ENCODE measurements around the gene TAF8.

The TAF8 gene

GRCh38 chr6:42010909-42011308, 39.4 kb upstream of the TAF8 start:
- no peak for DNase-seq (ENCODE audit: low read depth)
- TF ChIP-seq CTCF (conservative IDR thresholded peaks at IDR 0.05; ENCODE audit: control insufficient read depth, insufficient read depth, low read depth, low read length) = no peak
- no peak overlapping the region for H3K4me3 ChIP-seq (ENCODE audit: control insufficient read depth, low read depth, low read length)

GRCh38 chr6:42012501-42013133, 37.7 kb upstream of the TAF8 start:
- TF ChIP-seq CTCF (conservative IDR thresholded peaks at IDR 0.05; ENCODE audit: control insufficient read depth, insufficient read depth, low read depth, low read length) = no peak
- no peak for DNase-seq (ENCODE audit: low read depth)

GRCh38 chr6:42013134-42013516, 37.2 kb upstream of the TAF8 start:
- peak; percentile 33 for DNase-seq (ENCODE audit: low read depth)
- no peak overlapping the region for H3K4me3 ChIP-seq (ENCODE audit: control insufficient read depth, low read depth, low read length)

More at GRCh38 chr6:42012501-42013133, 37.7 kb upstream of the TAF8 start:
- H3K4me3 ChIP-seq (ENCODE audit: control insufficient read depth, low read depth, low read length) = no peak overlapping the region

GRCh38 chr6:42017021-42017643, 33.2 kb upstream of the TAF8 start:
- no peak overlapping the region for H3K4me3 ChIP-seq (ENCODE audit: control insufficient read depth, low read depth, low read length)
- DNase-seq (ENCODE audit: low read depth) = peak; percentile 89
- no peak for TF ChIP-seq CTCF (conservative IDR thresholded peaks at IDR 0.05; ENCODE audit: control insufficient read depth, insufficient read depth, low read depth, low read length)

More at GRCh38 chr6:42013134-42013516, 37.2 kb upstream of the TAF8 start:
- no peak for TF ChIP-seq CTCF (conservative IDR thresholded peaks at IDR 0.05; ENCODE audit: control insufficient read depth, insufficient read depth, low read depth, low read length)

- no peak for TF ChIP-seq CTCF (conservative IDR thresholded peaks at IDR 0.05; ENCODE audit: control insufficient read depth, insufficient read depth, low read depth, low read length)
- DNase-seq (ENCODE audit: low read depth) = no peak
- H3K4me3 ChIP-seq (ENCODE audit: control insufficient read depth, low read depth, low read length) = no peak overlapping the region
Observed at GRCh38 chr6:42020967-42021366, 29.4 kb upstream of the TAF8 start.

- no peak for TF ChIP-seq CTCF (conservative IDR thresholded peaks at IDR 0.05; ENCODE audit: control insufficient read depth, insufficient read depth, low read depth, low read length)
- DNase-seq (ENCODE audit: low read depth) = peak; percentile 39
- no peak overlapping the region for H3K4me3 ChIP-seq (ENCODE audit: control insufficient read depth, low read depth, low read length)
Observed at GRCh38 chr6:42021847-42022754, 28.2 kb upstream of the TAF8 start.
